Loucy (cell line): ENCODE data around the gene CASZ1.

Experiments
- CTCF ChIP-seq: fragments of 200-600 bp; sonication (generic); conservative IDR thresholded peaks from 2 replicates; pipeline ENCODE4 v1.5.1; 2014; ENCODE audit warnings: mild to moderate bottlenecking, antibody characterized with exemption, low read length
- EZH2phosphoT487 ChIP-seq: fragments of 200-600 bp; IDR thresholded peaks from 2 replicates; pipeline ENCODE4 v1.6.1; 2018; ENCODE audit warnings: antibody characterized with exemption, mild to moderate bottlenecking, moderate library complexity, borderline replicate concordance

GRCh38 chr1:10671622-10672342, 124.7 kb downstream of the CASZ1 start:
- no peak for TF ChIP-seq CTCF
- no peak for TF ChIP-seq EZH2phosphoT487
